ENCODE measurements around the gene FXR2. TPM values are rescaled to one million over a fixed set of nuclear protein-coding genes. Genes with fewer than 3 reads are reported as not detected.

FXR2 gene
- 10 to 100 TPM; 17.2 to 24.0 (median 20.6) TPM for total RNA-seq

DNA sequence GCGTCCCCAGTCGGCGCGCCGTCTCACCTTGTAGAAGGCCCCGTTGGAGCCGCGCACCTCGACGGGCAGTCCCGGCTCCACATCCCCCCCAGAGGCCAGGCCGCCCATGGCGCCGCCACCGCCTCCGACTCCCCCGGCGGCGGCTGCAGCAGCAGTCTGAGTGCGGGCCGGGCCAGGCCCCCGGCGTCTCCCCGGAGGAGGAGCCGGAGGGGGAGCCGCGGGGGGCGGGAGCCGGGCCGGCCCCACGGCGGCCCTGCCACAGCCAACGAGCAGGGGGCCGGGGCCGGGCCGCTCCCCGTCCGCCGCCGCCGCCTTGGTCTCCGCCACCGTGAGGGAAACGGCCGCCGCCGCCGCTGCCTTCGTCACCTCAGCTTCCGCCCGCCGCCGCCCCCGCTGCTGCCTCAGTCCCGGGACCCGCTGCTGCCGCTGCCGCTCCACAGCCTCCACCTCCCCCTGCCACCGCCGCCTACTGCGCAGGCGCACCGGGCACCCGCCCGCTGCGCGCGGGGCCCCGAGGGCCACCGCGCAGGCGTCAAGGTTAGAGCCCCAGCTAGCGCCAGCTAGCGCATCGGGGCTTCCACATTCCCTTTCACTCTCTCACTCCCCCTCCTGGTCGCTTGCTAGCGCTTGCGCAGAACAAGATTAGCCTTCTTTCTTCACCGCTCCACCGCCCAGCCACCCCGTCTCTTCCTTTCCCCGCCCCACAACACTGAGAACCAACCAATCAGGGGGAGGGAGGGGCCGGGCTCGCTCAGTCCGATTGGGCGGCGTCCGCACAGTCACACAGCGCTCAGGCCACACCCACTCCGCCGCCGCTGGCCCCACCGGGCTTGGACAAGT is at the start of gene FXR2:
Gene FXR2 (minus strand): TSS at position 473 of the 840 bp plus-strand sequence. CDS start 365 bp downstream, at position 108.
- H3K4me3 ChIP-seq: peak within 1 kb of the TSS; percentile 81 to 96 (median 86)
- TF ChIP-seq, protein P1, sequence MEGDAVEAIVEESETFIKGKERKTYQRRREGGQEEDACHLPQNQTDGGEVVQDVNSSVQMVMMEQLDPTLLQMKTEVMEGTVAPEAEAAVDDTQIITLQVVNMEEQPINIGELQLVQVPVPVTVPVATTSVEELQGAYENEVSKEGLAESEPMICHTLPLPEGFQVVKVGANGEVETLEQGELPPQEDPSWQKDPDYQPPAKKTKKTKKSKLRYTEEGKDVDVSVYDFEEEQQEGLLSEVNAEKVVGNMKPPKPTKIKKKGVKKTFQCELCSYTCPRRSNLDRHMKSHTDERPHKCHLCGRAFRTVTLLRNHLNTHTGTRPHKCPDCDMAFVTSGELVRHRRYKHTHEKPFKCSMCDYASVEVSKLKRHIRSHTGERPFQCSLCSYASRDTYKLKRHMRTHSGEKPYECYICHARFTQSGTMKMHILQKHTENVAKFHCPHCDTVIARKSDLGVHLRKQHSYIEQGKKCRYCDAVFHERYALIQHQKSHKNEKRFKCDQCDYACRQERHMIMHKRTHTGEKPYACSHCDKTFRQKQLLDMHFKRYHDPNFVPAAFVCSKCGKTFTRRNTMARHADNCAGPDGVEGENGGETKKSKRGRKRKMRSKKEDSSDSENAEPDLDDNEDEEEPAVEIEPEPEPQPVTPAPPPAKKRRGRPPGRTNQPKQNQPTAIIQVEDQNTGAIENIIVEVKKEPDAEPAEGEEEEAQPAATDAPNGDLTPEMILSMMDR (IDR thresholded peaks at IDR 0.05): peak; percentile 38 to 89 (median 72)
- TF ChIP-seq POLR2A (IDR thresholded peaks at IDR 0.05): peak in 3 of 4 donors; percentile 86 to 94 (median 89)
- H3K4me1 ChIP-seq: peaks cover 21 to 52% (median 27%) of the 10 kb centered on the region in 3 donors
- H3K27ac ChIP-seq: peak within 1 kb of the TSS; percentile 92 to 100 (median 98)
- peak; percentile 96 for DNase-seq
- H3K9me3 ChIP-seq: no peaks in the 10 kb centered on the region
- no peaks in the 10 kb centered on the region for H3K27me3 ChIP-seq
- intact Hi-C loops (cut with DNase I): no loop called here
- peaks cover 0 to 11% (median 0%) of the 10 kb centered on the region in 3 donors for H3K36me3 ChIP-seq
- WGBS, 2 donors: 0 to 1% methylated on average over 22 to 31 of the region's 93 CpGs

- no peak overlapping the region for H3K4me3 ChIP-seq
- 42 to 66% methylated on average over 3 to 10 of the region's 10 CpGs for WGBS, 2 donors
- peaks cover 0 to 6% (median 0%) of the 10 kb centered on the region in 3 donors for H3K4me1 ChIP-seq
- no peak for DNase-seq
- H3K9me3 ChIP-seq: no peaks in the 10 kb centered on the region
- no peaks in the 10 kb centered on the region for H3K36me3 ChIP-seq
- intact Hi-C loops (cut with DNase I): no loop called here
- H3K27ac ChIP-seq: peak overlapping the region in 1 of 4 donors; percentile 40
- H3K27me3 ChIP-seq: peaks cover 0 to 19% (median under 1%) of the 10 kb centered on the region in 4 donors
- no peak for TF ChIP-seq POLR2A (IDR thresholded peaks at IDR 0.05)
- TF ChIP-seq, protein P1 (IDR thresholded peaks at IDR 0.05): no peak
These were observed 42.4 kb upstream of the FXR2 start for GRCh38 chr17:7656958-7657609.

DNA sequence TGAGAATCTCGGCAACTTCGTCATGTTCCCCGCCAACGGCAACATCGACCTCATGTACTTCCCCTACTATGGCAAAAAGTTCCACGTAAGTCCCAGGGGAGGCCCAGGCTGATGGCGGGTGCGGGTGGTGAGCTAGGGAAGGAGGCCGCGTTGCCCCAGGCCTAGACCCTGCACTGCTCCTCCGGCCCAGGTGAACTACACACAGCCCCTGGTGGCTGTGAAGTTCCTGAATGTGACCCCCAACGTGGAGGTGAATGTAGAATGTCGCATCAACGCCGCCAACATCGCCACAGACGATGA is 40.8 kb upstream of the FXR2 start:
- Histone ChIP-seq H3K9me3 (no peaks in the 10 kb centered on the region), H3K4me3 (no peak overlapping the region), H3K36me3 (no peaks in the 10 kb centered on the region), H3K27me3 (peaks cover 3 to 35% (median 10%) of the 10 kb centered on the region in 4 donors), H3K4me1 (peaks cover 12 to 22% (median 13%) of the 10 kb centered on the region in 3 donors), H3K27ac (peak overlapping the region in 1 of 4 donors; percentile 16)
- intact Hi-C loops (cut with DNase I): no loop called here
- DNase-seq: no peak
- WGBS, 2 donors: 80 to 90% methylated on average over 11 to 14 of the region's 17 CpGs
- no peak for TF ChIP-seq POLR2A (IDR thresholded peaks at IDR 0.05)
- TF ChIP-seq, protein P1 (IDR thresholded peaks at IDR 0.05): no peak

GRCh38 chr17:7654832-7655540 is 40.3 kb upstream of the FXR2 start:
- Histone ChIP-seq H3K36me3 (no peaks in the 10 kb centered on the region), H3K9me3 (no peaks in the 10 kb centered on the region), H3K27me3 (peaks cover 3 to 40% (median 10%) of the 10 kb centered on the region in 4 donors), H3K27ac (peak overlapping the region in 1 of 4 donors; percentile 16), H3K4me1 (peaks cover 12 to 27% (median 17%) of the 10 kb centered on the region in 3 donors), H3K4me3 (no peak overlapping the region)
- DNase-seq: no peak
- intact Hi-C loops (cut with DNase I): no loop called here
- 71 to 81% methylated on average over 15 to 16 of the region's 16 CpGs for WGBS, 2 donors
- TF ChIP-seq, protein P1 (IDR thresholded peaks at IDR 0.05): no peak
- no peak for TF ChIP-seq POLR2A (IDR thresholded peaks at IDR 0.05)

Measured in esophagus squamous epithelium (tissue), 5 donors.